Activated T-helper 1 cell treated with anti-CD3 and anti-CD28 coated beads, Interleukin-12 subunit alpha, Interleukin-12 subunit beta, Interleukin-2, Interleukin-4 antibody, amounts not matched to agents 30 ng/mL and 10 ng/mL and 1 ng/mL, durations not matched to agents 14 hours and 24 hours and 36 hours (primary cell): ENCODE data around the gene ZNF555. TPM values are rescaled to one million over a fixed set of nuclear protein-coding genes. Genes with fewer than 3 reads are reported as not detected.

Source experiments
- DNase-seq: peaks from one replicate; pipeline ENCODE4 v3.0.0; 2021; ENCODE audit warnings: low spot score
- H3K27ac Mint-ChIP-seq: one replicate; pipeline ENCODE4 v1.8.0; 2021; ENCODE audit warnings: mild to moderate bottlenecking, mixed read lengths
- H3K27me3 Mint-ChIP-seq: one replicate; pipeline ENCODE4 v1.8.0; 2022; ENCODE audit warnings: mild to moderate bottlenecking, moderate library complexity, mixed read lengths; ENCODE audit not compliant: insufficient read depth
- H3K36me3 Mint-ChIP-seq: one replicate; pipeline ENCODE4 v1.8.0; 2021; ENCODE audit warnings: low read depth, mixed read lengths
- H3K4me1 Mint-ChIP-seq: one replicate; pipeline ENCODE4 v1.8.0; 2021; ENCODE audit warnings: low read depth, mixed read lengths
- H3K4me3 Mint-ChIP-seq: one replicate; pipeline ENCODE4 v1.8.0; 2021; ENCODE audit warnings: mild to moderate bottlenecking, moderate library complexity, mixed read lengths
- H3K9me3 Mint-ChIP-seq: one replicate; pipeline ENCODE4 v1.8.0; 2021; ENCODE audit warnings: mixed read lengths
- intact Hi-C: fragments of 100-400 bp; cut with micrococcal nuclease; formaldehyde crosslinking; loops from one replicate; pipeline ENCODE4 v1.15.1; 2024
- total RNA-seq: library from RNA; stranded (reverse); gene quantifications from 2 replicates; pipeline ENCODE4 v1.2.3, GENCODE V29; 2022

Gene ZNF555
- total RNA-seq, 1 donor from 2014 or later: 0.65 TPM

GRCh38 chr19:2822846-2823245 is 18.4 kb upstream of the ZNF555 start:
- peaks cover 14% of the 10 kb centered on the region for H3K36me3 Mint-ChIP-seq
- intact Hi-C loops: no loop called here
- no peaks in the 10 kb centered on the region for H3K4me1 Mint-ChIP-seq
- no peak for DNase-seq
- no peaks in the 10 kb centered on the region for H3K27me3 Mint-ChIP-seq
- no peak overlapping the region for H3K27ac Mint-ChIP-seq
- H3K4me3 Mint-ChIP-seq: no peak overlapping the region
- peaks cover 16% of the 10 kb centered on the region for H3K9me3 Mint-ChIP-seq

- Mint-ChIP-seq H3K4me3 (no peak overlapping the region), H3K27ac (no peak overlapping the region), H3K4me1 (no peaks in the 10 kb centered on the region), H3K27me3 (no peaks in the 10 kb centered on the region), H3K36me3 (peaks cover 16% of the 10 kb centered on the region), H3K9me3 (peaks cover 24% of the 10 kb centered on the region)
- intact Hi-C loops: no loop called here
- DNase-seq: no peak
Measured at GRCh38 chr19:2823646-2824045, 17.6 kb upstream of the ZNF555 start.

- Mint-ChIP-seq H3K4me1 (no peaks in the 10 kb centered on the region), H3K4me3 (no peak overlapping the region), H3K36me3 (peaks cover 18% of the 10 kb centered on the region), H3K27ac (no peak overlapping the region), H3K9me3 (peaks cover 26% of the 10 kb centered on the region), H3K27me3 (no peaks in the 10 kb centered on the region)
- intact Hi-C loops: no loop called here
- no peak for DNase-seq
Measured at GRCh38 chr19:2824129-2824528, 17.1 kb upstream of the ZNF555 start.

GRCh38 chr19:2827022-2827421 is 14.3 kb upstream of the ZNF555 start:
- H3K27me3 Mint-ChIP-seq: no peaks in the 10 kb centered on the region
- no peak overlapping the region for H3K4me3 Mint-ChIP-seq
- no peak for DNase-seq
- peaks cover 19% of the 10 kb centered on the region for H3K36me3 Mint-ChIP-seq
- H3K27ac Mint-ChIP-seq: no peak overlapping the region
- intact Hi-C loops: no loop called here
- no peaks in the 10 kb centered on the region for H3K4me1 Mint-ChIP-seq
- peaks cover 35% of the 10 kb centered on the region for H3K9me3 Mint-ChIP-seq

GRCh38 chr19:2827840-2828489 is 13.3 kb upstream of the ZNF555 start:
- intact Hi-C loops: no loop called here
- H3K27ac Mint-ChIP-seq: no peak overlapping the region

GRCh38 chr19:2834294-2834871 is 6.9 kb upstream of the ZNF555 start:
- Mint-ChIP-seq H3K27me3 (no peaks in the 10 kb centered on the region), H3K9me3 (peaks cover 52% of the 10 kb centered on the region), H3K4me1 (no peaks in the 10 kb centered on the region), H3K36me3 (peaks cover 19% of the 10 kb centered on the region), H3K27ac (no peak overlapping the region), H3K4me3 (no peak overlapping the region)
- DNase-seq: no peak
- intact Hi-C loops: no loop called here

More at GRCh38 chr19:2827840-2828489, 13.3 kb upstream of the ZNF555 start:
- Mint-ChIP-seq H3K36me3 (peaks cover 22% of the 10 kb centered on the region), H3K4me3 (no peak overlapping the region), H3K9me3 (peaks cover 44% of the 10 kb centered on the region), H3K27me3 (no peaks in the 10 kb centered on the region), H3K4me1 (no peaks in the 10 kb centered on the region)
- no peak for DNase-seq

GRCh38 chr19:2837430-2837829 is 3.8 kb upstream of the ZNF555 start:
- no peak for DNase-seq
- intact Hi-C loops: no loop called here
- H3K27me3 Mint-ChIP-seq: peaks cover 1% of the 10 kb centered on the region
- no peaks in the 10 kb centered on the region for H3K4me1 Mint-ChIP-seq
- peaks cover 44% of the 10 kb centered on the region for H3K9me3 Mint-ChIP-seq
- H3K36me3 Mint-ChIP-seq: peaks cover 18% of the 10 kb centered on the region
- H3K27ac Mint-ChIP-seq: no peak overlapping the region
- H3K4me3 Mint-ChIP-seq: no peak overlapping the region

- Mint-ChIP-seq H3K9me3 (peaks cover 18% of the 10 kb centered on the region), H3K27me3 (peaks cover 12% of the 10 kb centered on the region), H3K4me1 (no peaks in the 10 kb centered on the region), H3K4me3 (peak overlapping the region; percentile 52), H3K36me3 (peaks cover 2% of the 10 kb centered on the region), H3K27ac (no peak overlapping the region)
- intact Hi-C loops: loop anchor here (1.0 kb wide), 3 partner anchors 23 to 59 kb away; partner anchors contain the start of genes SGTA, ZNF554 and ZNF57
- DNase-seq: no peak
Measured at GRCh38 chr19:2841855-2842574, 740 bp downstream of the ZNF555 start.

GRCh38 chr19:2845107-2845506 is 3.8 kb downstream of the ZNF555 start:
- DNase-seq: no peak
- H3K36me3 Mint-ChIP-seq: peaks cover 3% of the 10 kb centered on the region
- no peak overlapping the region for H3K4me3 Mint-ChIP-seq
- peaks cover 26% of the 10 kb centered on the region for H3K9me3 Mint-ChIP-seq
- H3K27me3 Mint-ChIP-seq: peaks cover 12% of the 10 kb centered on the region
- no peaks in the 10 kb centered on the region for H3K4me1 Mint-ChIP-seq
- intact Hi-C loops: no loop called here
- no peak overlapping the region for H3K27ac Mint-ChIP-seq

- H3K27me3 Mint-ChIP-seq: peaks cover 12% of the 10 kb centered on the region
- H3K27ac Mint-ChIP-seq: no peak overlapping the region
- DNase-seq: no peak
- intact Hi-C loops: no loop called here
- no peak overlapping the region for H3K4me3 Mint-ChIP-seq
- H3K36me3 Mint-ChIP-seq: peaks cover 12% of the 10 kb centered on the region
- peaks cover 35% of the 10 kb centered on the region for H3K9me3 Mint-ChIP-seq
- H3K4me1 Mint-ChIP-seq: no peaks in the 10 kb centered on the region
Measured at GRCh38 chr19:2846180-2846894, 5.1 kb downstream of the ZNF555 start.

GRCh38 chr19:2847507-2847906 is 6.2 kb downstream of the ZNF555 start:
- no peak overlapping the region for H3K4me3 Mint-ChIP-seq
- intact Hi-C loops: no loop called here
- H3K9me3 Mint-ChIP-seq: peaks cover 43% of the 10 kb centered on the region
- H3K36me3 Mint-ChIP-seq: peaks cover 20% of the 10 kb centered on the region
- DNase-seq: no peak
- peaks cover 10% of the 10 kb centered on the region for H3K27me3 Mint-ChIP-seq
- H3K4me1 Mint-ChIP-seq: no peaks in the 10 kb centered on the region
- H3K27ac Mint-ChIP-seq: no peak overlapping the region

- H3K27me3 Mint-ChIP-seq: no peaks in the 10 kb centered on the region
- H3K4me1 Mint-ChIP-seq: no peaks in the 10 kb centered on the region
- peaks cover 52% of the 10 kb centered on the region for H3K9me3 Mint-ChIP-seq
- H3K27ac Mint-ChIP-seq: no peak overlapping the region
- H3K4me3 Mint-ChIP-seq: no peak overlapping the region
- intact Hi-C loops: no loop called here
- peaks cover 25% of the 10 kb centered on the region for H3K36me3 Mint-ChIP-seq
- no peak for DNase-seq
Measured at GRCh38 chr19:2848616-2849015, 7.3 kb downstream of the ZNF555 start.
